H4 (cell line): ENCODE data around the gene HPSE. TPM values are rescaled to one million over a fixed set of nuclear protein-coding genes. Genes with fewer than 3 reads are reported as not detected.

Source experiments
- DNase-seq: peaks from one replicate; pipeline ENCODE4 v3.0.0-alpha.2; 2015; ENCODE audit warnings: low spot score
- total RNA-seq: library from RNA; depleted of rRNA; stranded (reverse); fragments of >200 nt; shearing (Covaris generic); gene quantifications from 2 replicates; pipeline ENCODE4 v1.2.3, GENCODE V29; 2014; rRNA removed

The HPSE gene
- 5.2 and 5.6 TPM in 2 replicates for total RNA-seq

- peak; percentile 73 for DNase-seq
Measured at GRCh38 chr4:83334425-83335241, at the start of gene HPSE. Gene HPSE, minus strand, starts transcription at chr4:83334848. Its CDS starts 66 bp downstream, at chr4:83334782.

GRCh38 chr4:83382850-83383249, 48.2 kb upstream of the HPSE start:
- DNase-seq = no peak

GRCh38 chr4:83381173-83381572, 46.5 kb upstream of the HPSE start:
- no peak for DNase-seq

GRCh38 chr4:83378419-83378818, 43.8 kb upstream of the HPSE start:
- no peak for DNase-seq

GRCh38 chr4:83372931-83373330, 38.3 kb upstream of the HPSE start:
- no peak for DNase-seq

GRCh38 chr4:83371936-83372335, 37.3 kb upstream of the HPSE start:
- DNase-seq = no peak

- DNase-seq = no peak
Measured at GRCh38 chr4:83371235-83371634, 36.6 kb upstream of the HPSE start.

GRCh38 chr4:83370640-83370906, 35.9 kb upstream of the HPSE start:
- DNase-seq = no peak

GRCh38 chr4:83369831-83370639, 35.4 kb upstream of the HPSE start:
- DNase-seq = no peak

GRCh38 chr4:83364312-83364711, 29.7 kb upstream of the HPSE start:
- no peak for DNase-seq

GRCh38 chr4:83362492-83363329, 28.1 kb upstream of the HPSE start:
- DNase-seq = peak; percentile 27

GRCh38 chr4:83361416-83362103, 26.9 kb upstream of the HPSE start:
- DNase-seq = no peak

GRCh38 chr4:83360018-83360417, 25.4 kb upstream of the HPSE start:
- no peak for DNase-seq

GRCh38 chr4:83358410-83358809, 23.8 kb upstream of the HPSE start:
- peak; percentile 85 for DNase-seq

- peak; percentile 84 for DNase-seq
Measured at GRCh38 chr4:83356899-83357661, 22.4 kb upstream of the HPSE start.

- no peak for DNase-seq
Measured at GRCh38 chr4:83353516-83353915, 18.9 kb upstream of the HPSE start.

- no peak for DNase-seq
Measured at GRCh38 chr4:83348074-83348473, 13.4 kb upstream of the HPSE start.

GRCh38 chr4:83342476-83342875, 7.8 kb upstream of the HPSE start:
- DNase-seq = no peak

- DNase-seq = peak; percentile 40
Measured at GRCh38 chr4:83340692-83341343, 6.2 kb upstream of the HPSE start.

GRCh38 chr4:83339573-83339972, 4.9 kb upstream of the HPSE start:
- no peak for DNase-seq
